Thyroid gland (tissue), 4 donors: Measurements from ENCODE around the gene ALG5.

Source experiments
- POLR2A ChIP-seq, 2 donors: fragments of 450-650 bp; IDR thresholded peaks; one replicate each; pipeline ENCODE4 v1.6.1; 2017; ENCODE audit warnings: antibody characterized with exemption in 2 of 2, mild to moderate bottlenecking in 2 of 2, moderate library complexity in 1 of 2
- TF ChIP-seq, protein P1 (sequence below), 6 experiments: fragments of 200-600 bp in 3 of 6; fragments of 450-650 bp in 3 of 6; sonication (generic) in 3 of 6; IDR thresholded peaks; one replicate each; pipeline ENCODE4 v1.5.1; 2016 to 2019; ENCODE audit warnings: antibody characterized with exemption in 6 of 6, mild to moderate bottlenecking in 2 of 6, inconsistent platforms in 1 of 6, moderate library complexity in 1 of 6

DNA sequence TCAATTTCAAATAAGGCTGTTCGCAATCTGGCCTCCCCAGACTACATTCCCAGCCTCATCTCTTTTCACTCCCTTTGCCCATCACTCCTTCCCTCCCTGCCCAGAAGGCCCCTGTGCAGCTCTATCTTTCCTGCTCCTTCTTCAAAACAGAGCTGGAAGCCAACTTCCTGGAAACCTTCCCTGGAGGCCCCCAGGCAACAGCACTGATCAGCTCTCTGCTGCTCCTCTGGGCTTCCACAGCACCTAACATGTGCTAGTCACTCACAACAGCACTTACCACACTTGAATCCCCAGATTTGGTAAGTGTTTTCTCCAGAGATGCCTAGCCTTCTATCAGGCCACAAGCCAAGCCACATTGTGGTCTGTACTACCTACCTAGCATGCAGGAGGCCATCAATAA, 88.6 kb downstream of the ALG5 start:
- no peak for TF ChIP-seq POLR2A (IDR thresholded peaks at IDR 0.05)
- TF ChIP-seq, protein P1, sequence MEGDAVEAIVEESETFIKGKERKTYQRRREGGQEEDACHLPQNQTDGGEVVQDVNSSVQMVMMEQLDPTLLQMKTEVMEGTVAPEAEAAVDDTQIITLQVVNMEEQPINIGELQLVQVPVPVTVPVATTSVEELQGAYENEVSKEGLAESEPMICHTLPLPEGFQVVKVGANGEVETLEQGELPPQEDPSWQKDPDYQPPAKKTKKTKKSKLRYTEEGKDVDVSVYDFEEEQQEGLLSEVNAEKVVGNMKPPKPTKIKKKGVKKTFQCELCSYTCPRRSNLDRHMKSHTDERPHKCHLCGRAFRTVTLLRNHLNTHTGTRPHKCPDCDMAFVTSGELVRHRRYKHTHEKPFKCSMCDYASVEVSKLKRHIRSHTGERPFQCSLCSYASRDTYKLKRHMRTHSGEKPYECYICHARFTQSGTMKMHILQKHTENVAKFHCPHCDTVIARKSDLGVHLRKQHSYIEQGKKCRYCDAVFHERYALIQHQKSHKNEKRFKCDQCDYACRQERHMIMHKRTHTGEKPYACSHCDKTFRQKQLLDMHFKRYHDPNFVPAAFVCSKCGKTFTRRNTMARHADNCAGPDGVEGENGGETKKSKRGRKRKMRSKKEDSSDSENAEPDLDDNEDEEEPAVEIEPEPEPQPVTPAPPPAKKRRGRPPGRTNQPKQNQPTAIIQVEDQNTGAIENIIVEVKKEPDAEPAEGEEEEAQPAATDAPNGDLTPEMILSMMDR (IDR thresholded peaks at IDR 0.05), result no peak
